Thyroid gland (tissue), 4 donors: ENCODE results near the gene DRAXIN. TPM values are rescaled to one million over a fixed set of nuclear protein-coding genes. Genes with fewer than 3 reads are reported as not detected.

Experiments used
- DNase-seq, 2 donors: peaks; one replicate each; pipeline ENCODE4 v3.0.0-alpha.2; 2019
- H3K27ac ChIP-seq, 3 donors: fragments of 200-600 bp; sonication (generic); 1 replicate in 2 of 3; 2 replicates in 1 of 3; pipeline ENCODE4 v1.5.1; 2016 to 2019; ENCODE audit warnings: mild to moderate bottlenecking in 1 of 3, moderate library complexity in 1 of 3
- H3K27me3 ChIP-seq: fragments of 200-600 bp; sonication (generic); one replicate; pipeline ENCODE4 v1.5.1; 2019
- H3K36me3 ChIP-seq, 2 donors: fragments of 200-600 bp; sonication (generic); one replicate each; pipeline ENCODE4 v1.5.1; 2016 to 2019
- H3K4me1 ChIP-seq, 2 donors: fragments of 200-600 bp; sonication (generic); one replicate each; pipeline ENCODE4 v1.5.1; 2017 to 2019
- H3K4me3 ChIP-seq, 3 donors: fragments of 200-600 bp; sonication (generic); replicated peaks in 1 of 3; 1 replicate in 2 of 3; 2 replicates in 1 of 3; pipeline ENCODE4 v1.5.1; 2016; ENCODE audit warnings: mild to moderate bottlenecking in 1 of 3
- H3K9me3 ChIP-seq: fragments of 200-600 bp; sonication (generic); one replicate; pipeline ENCODE4 v1.5.1; 2017
- POLR2A ChIP-seq, 2 donors: fragments of 450-650 bp; IDR thresholded peaks; one replicate each; pipeline ENCODE4 v1.6.1; 2017; ENCODE audit warnings: antibody characterized with exemption in 2 of 2, mild to moderate bottlenecking in 2 of 2, moderate library complexity in 1 of 2
- WGBS, 2 donors: methylation state at CpG; one replicate each; pipeline ENCODE4 v1.1.5; 2017; 5-methylcytosine and 5-hydroxymethylcytosine counted together
- intact Hi-C: fragments of 100-400 bp; cut with DNase I; formaldehyde crosslinking; loops from one replicate; pipeline ENCODE4 v1.15.1; 2023
- total RNA-seq, 4 donors: library from RNA; depleted of rRNA; stranded (reverse); fragments of >200 nt; gene quantifications; one replicate each; pipeline ENCODE4 v1.2.3, GENCODE V29; 2016
- TF ChIP-seq, protein P1 (sequence below), 6 experiments: fragments of 200-600 bp in 3 of 6; fragments of 450-650 bp in 3 of 6; sonication (generic) in 3 of 6; IDR thresholded peaks; one replicate each; pipeline ENCODE4 v1.5.1; 2016 to 2019; ENCODE audit warnings: antibody characterized with exemption in 6 of 6, mild to moderate bottlenecking in 2 of 6, inconsistent platforms in 1 of 6, moderate library complexity in 1 of 6

Gene DRAXIN
- total RNA-seq, 4 donors from 2014 or later = not detected

DNA sequence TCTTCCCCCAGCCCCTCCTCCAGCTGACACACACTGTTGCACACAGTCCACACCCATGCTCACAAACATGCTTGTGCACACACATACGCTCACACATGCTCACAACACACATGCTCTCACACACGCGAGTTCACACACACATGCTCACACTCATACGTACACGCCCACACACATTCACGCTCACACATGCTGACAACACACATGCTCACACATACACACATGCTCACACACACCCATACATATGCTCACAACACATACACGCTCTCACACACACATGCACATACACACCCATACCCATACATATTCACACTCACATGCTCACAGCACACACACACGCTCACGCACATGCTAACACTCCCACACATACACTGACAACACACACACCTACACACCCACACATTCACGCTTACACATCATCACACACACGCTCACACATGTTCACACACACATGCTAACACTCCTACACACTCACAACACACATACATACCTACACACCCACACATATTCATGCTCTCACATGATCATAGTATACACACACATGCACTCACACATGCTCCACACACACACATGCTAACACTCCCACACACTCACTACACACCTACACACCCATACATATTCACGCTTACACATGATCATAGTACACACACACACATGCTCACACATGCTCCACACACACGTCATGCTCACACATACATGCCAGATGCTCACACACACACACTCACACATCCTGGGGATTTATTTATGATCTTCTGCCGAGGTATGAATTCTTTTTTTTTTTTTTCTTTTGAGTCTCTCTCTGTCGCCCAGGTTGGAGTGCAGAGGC lies 10.7 kb downstream of the DRAXIN start:
- 81% methylated on average over 15 of the region's 15 CpGs for WGBS, 2 donors

DNA sequence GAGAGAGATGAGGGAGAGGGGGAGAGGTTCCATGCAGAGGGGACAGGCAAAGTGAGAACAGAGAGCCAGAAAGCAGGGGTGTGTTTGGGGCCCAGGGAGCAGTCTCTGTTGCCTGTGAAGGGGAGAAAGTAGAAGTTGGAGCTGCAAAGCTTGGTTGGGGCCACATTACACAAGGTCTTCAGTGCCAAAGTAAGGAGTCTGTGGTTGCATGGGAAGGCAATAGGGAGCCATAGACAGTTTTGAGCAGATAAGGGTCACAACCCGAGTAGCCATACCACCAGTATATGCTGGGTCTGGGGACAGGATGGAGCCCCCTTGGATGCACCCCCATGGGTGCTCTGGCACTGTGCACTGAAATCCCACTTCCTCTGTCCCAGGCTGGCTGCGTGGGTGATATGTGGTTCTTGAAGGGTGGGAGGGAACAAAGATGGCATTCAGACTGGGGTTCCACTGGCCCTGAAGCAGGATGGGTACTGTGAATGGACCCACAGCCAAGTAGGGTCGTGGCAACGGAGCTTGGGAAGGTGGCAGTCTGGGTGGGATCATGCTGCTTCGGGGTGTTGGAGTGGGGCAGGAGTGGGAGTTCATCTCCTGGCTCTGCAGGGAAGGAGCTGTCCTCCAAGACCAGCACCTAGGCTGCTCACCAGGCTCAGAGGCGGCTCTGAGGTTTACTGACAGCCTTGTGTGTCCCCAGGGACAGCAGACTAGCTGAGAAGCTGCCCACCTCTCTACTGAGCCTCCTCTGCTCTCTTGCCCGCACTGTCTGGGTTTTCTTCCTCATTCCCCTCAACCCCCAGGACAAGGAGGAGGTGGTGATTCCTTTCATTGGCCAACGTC lies 12.1 kb downstream of the DRAXIN start:
- 73% methylated on average over 6 to 8 of the region's 8 CpGs for WGBS, 2 donors
- Histone ChIP-seq H3K27me3 (no peaks in the 10 kb centered on the region), H3K27ac (no peak overlapping the region), H3K4me1 (peaks cover 0 to 11% of the 10 kb centered on the region in 2 donors), H3K4me3 (no peak overlapping the region), H3K36me3 (no peaks in the 10 kb centered on the region), H3K9me3 (no peaks in the 10 kb centered on the region)
- intact Hi-C loops = no loop called here
- TF ChIP-seq, protein P1, sequence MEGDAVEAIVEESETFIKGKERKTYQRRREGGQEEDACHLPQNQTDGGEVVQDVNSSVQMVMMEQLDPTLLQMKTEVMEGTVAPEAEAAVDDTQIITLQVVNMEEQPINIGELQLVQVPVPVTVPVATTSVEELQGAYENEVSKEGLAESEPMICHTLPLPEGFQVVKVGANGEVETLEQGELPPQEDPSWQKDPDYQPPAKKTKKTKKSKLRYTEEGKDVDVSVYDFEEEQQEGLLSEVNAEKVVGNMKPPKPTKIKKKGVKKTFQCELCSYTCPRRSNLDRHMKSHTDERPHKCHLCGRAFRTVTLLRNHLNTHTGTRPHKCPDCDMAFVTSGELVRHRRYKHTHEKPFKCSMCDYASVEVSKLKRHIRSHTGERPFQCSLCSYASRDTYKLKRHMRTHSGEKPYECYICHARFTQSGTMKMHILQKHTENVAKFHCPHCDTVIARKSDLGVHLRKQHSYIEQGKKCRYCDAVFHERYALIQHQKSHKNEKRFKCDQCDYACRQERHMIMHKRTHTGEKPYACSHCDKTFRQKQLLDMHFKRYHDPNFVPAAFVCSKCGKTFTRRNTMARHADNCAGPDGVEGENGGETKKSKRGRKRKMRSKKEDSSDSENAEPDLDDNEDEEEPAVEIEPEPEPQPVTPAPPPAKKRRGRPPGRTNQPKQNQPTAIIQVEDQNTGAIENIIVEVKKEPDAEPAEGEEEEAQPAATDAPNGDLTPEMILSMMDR (IDR thresholded peaks at IDR 0.05) = no peak
- no peak for TF ChIP-seq POLR2A (IDR thresholded peaks at IDR 0.05)
- DNase-seq = no peak

More for the DNA sequence above, 10.7 kb downstream of the DRAXIN start:
- Histone ChIP-seq H3K4me3 (no peak overlapping the region), H3K9me3 (no peaks in the 10 kb centered on the region), H3K27me3 (no peaks in the 10 kb centered on the region), H3K4me1 (peaks cover 0 to under 1% of the 10 kb centered on the region in 2 donors), H3K36me3 (no peaks in the 10 kb centered on the region), H3K27ac (no peak overlapping the region)
- no peak for DNase-seq
- intact Hi-C loops = no loop called here
- no peak for TF ChIP-seq POLR2A (IDR thresholded peaks at IDR 0.05)
- TF ChIP-seq, protein P1 (IDR thresholded peaks at IDR 0.05) = no peak

DNA sequence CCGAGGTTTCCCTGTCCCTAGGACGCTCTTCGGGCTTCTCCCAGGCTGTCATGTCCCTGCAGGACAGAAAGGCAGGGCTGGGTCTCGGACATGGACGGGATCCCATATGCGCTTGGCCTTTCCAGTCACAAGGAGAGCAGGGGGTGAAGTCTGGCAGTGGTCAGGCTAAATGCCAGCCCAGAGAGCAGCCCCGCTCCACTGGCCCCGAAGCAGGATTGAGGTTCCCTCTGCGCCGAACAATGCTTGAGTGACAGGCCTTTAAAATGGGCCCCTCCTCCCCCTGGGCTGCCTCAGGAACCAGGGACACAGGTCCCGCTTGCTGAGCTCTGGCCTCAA lies 12.7 kb downstream of the DRAXIN start:
- no peak overlapping the region for H3K4me3 ChIP-seq
- peaks cover 0 to 11% of the 10 kb centered on the region in 2 donors for H3K4me1 ChIP-seq
- H3K27ac ChIP-seq = no peak overlapping the region
- no peaks in the 10 kb centered on the region for H3K9me3 ChIP-seq
- intact Hi-C loops = no loop called here
- H3K36me3 ChIP-seq = no peaks in the 10 kb centered on the region
- TF ChIP-seq, protein P1 (IDR thresholded peaks at IDR 0.05) = no peak
- no peak for TF ChIP-seq POLR2A (IDR thresholded peaks at IDR 0.05)
- H3K27me3 ChIP-seq = no peaks in the 10 kb centered on the region
- 22 to 30% methylated on average over 8 to 10 of the region's 11 CpGs for WGBS, 2 donors
- peak; percentile 69 to 71 for DNase-seq

DNA sequence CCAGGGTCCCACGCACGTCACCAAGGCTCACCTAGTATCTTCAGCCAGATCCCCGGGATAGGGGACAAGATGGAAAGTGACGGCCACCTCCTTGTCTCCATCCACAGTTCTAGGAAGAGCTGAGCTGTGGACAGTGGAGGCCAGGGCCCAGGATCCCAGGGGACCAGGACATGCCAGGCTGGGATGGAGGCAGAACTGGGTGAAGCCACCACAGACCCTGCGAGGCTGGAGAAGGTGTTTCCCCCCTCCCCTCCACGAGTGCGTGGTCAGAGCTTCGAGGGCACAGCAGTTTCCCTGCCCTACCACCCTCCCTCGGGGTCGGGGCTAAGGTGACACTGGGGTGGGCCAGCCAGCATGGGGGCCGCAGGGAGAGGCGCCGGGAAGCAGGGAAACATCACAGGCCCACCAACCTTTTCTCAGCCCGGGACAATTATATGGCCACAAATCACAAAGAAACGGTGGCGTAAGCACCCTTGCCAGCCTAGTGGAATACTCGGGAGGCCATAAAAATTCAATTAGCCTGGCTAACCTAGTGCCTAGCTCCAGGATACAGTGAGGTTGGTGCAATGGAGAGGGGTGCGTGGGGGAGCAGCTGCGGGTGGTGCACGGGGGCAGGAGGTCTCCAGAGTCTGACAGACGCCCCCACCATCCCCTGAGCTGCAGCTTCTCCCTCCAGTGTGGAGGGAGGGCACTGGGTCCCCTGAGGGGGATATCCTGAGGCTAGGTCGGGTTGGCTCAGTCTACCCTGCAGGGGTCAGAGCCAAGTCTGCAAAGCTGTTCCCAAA lies 13.4 kb downstream of the DRAXIN start:
- H3K36me3 ChIP-seq = no peaks in the 10 kb centered on the region
- H3K27ac ChIP-seq = no peak overlapping the region
- no peak for DNase-seq
- peaks cover 0 to 11% of the 10 kb centered on the region in 2 donors for H3K4me1 ChIP-seq
- H3K27me3 ChIP-seq = no peaks in the 10 kb centered on the region
- H3K4me3 ChIP-seq = no peak overlapping the region
- H3K9me3 ChIP-seq = no peaks in the 10 kb centered on the region
- intact Hi-C loops = no loop called here
- TF ChIP-seq POLR2A (IDR thresholded peaks at IDR 0.05) = no peak
- TF ChIP-seq, protein P1 (IDR thresholded peaks at IDR 0.05) = no peak
- WGBS, 2 donors = 77 to 79% methylated on average over 18 to 19 of the region's 22 CpGs
